GM21360 (cell line): ENCODE measurements around the gene CFAP46.
"Not testable (repeated sequence)": the region's sequence is repeated elsewhere in the genome, so short reads cannot be mapped to it uniquely, and the experiment has no call there.

Experiments
- ATAC-seq: cut with Tn5 transposase; IDR thresholded peaks from one replicate; pipeline ENCODE4 v1.9.1; 2021; ENCODE audit warnings: mild to moderate bottlenecking, moderate library complexity; ENCODE audit not compliant: unreplicated experiment

Gene CFAP46

DNA sequence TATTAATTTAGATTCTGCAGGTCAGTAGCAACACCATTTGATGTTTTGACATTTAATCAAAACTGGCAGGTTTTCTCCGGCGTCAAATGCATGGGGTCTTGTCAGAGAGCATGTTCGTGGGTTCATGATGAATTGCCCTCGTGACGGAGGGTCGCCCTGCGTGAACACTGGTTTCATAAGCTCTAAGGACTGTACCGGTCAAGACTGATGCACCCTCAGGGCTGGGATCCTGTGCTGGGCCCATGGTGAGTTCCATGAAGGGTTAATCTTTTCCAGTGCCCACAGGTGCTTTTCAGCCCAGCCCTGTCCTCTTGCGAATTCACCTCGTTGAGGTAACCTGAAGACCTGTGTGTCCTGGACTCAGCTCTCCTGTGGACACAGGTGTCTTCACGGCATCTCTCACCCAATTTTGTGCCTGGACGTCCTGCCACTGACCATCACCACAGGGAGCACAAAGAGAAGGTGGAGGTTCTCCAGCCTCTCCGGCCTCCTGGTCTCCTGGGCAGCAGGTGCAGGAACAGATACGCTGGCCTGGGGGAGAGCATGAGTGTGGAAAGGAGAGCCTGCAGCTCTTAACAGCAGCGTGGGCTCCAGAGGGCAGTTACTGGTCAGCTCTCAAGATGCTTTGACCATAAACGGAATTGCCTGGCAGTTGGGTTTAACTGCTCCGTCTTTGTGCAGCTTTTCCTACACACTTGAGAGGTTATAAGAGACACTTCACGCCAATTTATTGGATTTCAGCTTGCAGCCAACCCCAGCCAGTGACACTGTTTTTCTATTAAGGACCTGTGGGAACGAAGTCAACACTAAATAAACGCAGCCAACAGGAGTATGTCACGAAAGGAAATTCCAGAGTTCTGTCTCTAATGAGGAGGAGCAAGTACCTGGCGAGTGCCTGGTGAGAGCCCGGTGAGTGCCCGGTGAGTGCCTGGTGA is 37.4 kb upstream of the CFAP46 start:
- ATAC-seq, result no peak

GRCh38 chr10:132978542-132978941 is 36.2 kb upstream of the CFAP46 start:
- no peak for ATAC-seq

- ATAC-seq, result no peak
These were observed 35.4 kb upstream of the CFAP46 start for GRCh38 chr10:132977807-132978206.

- ATAC-seq, result no peak
These were observed 34.7 kb upstream of the CFAP46 start for GRCh38 chr10:132977076-132977475.

- ATAC-seq, result no peak
These were observed 33.7 kb upstream of the CFAP46 start for GRCh38 chr10:132975831-132976682.

GRCh38 chr10:132974886-132975830 is 32.8 kb upstream of the CFAP46 start:
- ATAC-seq, result no peak

- ATAC-seq, result no peak
These were observed 32.0 kb upstream of the CFAP46 start for GRCh38 chr10:132974249-132974796.

DNA sequence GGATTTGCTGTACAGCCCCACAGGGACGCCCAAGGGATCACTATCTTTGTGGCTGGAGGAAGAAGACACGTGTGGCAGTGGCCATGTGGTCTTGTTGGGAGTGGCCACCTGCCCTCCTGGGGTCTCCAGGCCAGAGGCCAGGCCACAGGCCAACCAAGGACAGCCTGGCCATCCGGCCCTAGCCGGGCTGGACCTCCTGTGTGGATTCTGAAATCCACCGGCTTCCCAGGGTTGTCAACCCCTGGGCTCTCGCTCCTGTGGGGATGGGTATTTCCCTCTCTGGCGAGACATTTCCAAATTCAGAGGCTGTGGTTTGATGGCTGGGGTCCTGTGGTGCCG is 31.5 kb upstream of the CFAP46 start:
- no peak for ATAC-seq

DNA sequence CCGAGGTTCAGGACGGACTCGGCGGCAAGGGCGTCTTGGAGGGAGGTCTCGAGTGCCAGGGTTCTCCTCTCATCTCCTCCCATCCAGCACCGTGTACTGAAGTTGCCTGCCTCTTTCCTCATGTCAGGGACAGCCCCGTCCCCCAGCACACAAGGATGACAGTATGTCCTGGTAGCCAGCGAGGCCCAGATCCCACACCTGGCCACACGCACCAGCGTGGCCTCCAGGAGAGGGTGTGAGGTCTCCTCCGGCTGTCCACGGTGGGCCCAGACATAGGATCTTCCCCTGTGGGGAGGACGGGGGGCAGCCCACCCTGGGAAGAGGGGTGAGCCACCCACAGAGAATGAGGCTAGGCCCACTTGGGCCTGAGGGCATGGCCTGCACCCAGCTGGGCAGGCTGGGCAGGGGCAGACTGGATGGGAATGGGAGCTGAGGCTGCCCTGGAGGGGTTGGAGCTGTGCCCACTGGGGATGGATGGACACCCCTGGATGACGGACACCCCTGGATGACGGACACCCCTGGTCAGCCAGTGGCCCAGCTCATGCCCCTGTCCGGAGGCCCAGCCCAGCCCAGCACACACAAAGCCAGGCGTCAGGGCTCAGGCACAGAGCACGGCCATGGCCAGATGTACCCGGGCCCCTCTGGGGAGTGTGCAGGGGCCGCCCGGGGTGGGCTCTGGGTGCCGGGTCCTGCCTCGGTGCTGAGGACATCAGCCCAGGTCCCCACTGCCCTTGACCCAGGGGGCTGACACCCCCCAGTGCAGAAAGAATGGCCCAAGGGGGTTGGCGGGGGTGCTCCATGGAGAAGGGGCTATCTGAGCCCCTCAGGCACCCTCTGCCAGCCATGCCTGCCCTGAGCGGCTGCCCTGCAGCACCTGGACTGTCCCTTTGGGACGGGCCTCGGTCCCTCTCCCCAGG is 30.9 kb upstream of the CFAP46 start:
- no peak for ATAC-seq

- ATAC-seq, result no peak
These were observed 30.0 kb upstream of the CFAP46 start for GRCh38 chr10:132972149-132972985.

- ATAC-seq, result no peak
These were observed 29.2 kb upstream of the CFAP46 start for GRCh38 chr10:132971448-132972148.

GRCh38 chr10:132970641-132971438 is 28.5 kb upstream of the CFAP46 start:
- no peak for ATAC-seq

DNA sequence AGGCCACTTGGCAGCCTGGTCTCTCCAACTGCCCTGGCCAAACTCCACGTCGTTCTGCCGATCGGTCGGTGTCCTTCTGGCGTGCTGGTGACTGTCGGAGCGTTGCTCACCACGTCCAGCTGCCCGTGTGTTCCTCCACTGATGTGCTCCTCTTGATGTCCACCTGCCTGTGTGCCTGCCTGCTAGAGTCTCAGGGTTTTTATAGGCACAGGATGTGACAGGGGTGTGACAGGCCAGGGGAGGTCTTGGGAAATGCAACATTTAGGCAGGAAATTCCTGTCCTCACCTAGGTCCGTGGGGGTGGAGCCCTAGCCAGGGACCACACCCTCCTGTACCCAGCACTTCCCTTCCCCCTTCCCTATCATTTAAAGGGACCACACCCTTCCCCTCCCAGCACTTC is 25.2 kb upstream of the CFAP46 start:
- no peak for ATAC-seq

GRCh38 chr10:132965411-132966057 is 23.2 kb upstream of the CFAP46 start:
- ATAC-seq, result no peak

DNA sequence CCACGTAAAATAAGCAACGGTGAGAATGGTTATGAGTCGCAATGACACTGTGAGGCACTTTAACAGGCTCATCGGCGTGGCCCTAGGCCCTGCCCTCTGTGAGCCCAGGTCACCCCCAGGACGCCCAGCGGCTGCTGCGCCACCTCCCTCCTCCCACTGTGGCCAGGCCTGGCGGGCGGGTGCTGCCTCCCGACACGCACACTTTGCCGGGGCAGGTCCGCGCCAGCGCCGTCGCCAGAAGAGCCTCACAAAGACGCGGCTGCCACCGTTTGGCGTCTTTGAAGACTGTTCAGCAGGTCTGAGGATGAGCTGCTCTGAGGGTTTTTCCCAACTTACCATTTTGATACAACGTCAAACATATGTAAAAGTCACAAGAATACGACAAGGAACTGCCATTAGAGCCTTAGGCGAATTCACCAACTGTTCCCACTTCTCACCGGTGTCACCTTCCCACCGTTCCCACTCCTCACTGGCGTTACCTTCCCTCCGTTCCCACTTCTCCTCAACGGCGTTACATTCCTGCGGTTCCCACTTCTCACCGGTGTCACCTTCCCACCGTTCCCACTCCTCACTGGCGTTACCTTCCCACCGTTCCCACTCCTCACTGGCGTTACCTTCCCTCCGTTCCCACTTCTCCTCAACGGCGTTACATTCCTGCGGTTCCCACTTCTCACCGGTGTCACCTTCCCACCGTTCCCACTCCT is 22.5 kb upstream of the CFAP46 start:
- ATAC-seq, result not testable (repeated sequence)

GRCh38 chr10:132964231-132964630 is 21.9 kb upstream of the CFAP46 start:
- ATAC-seq, result no peak
